GM20000 (cell line): Measurements from ENCODE around the gene ATL1.

ENCODE experiments used
- DNase-seq: peaks from one replicate; pipeline ENCODE4 v3.0.0; 2012; ENCODE audit warnings: low spot score
- CTCF ChIP-seq: IDR thresholded peaks from 2 replicates; pipeline ENCODE4 v1.5.1; 2012; ENCODE audit warnings: mild to moderate bottlenecking, control low read depth; ENCODE audit errors: extremely low read depth, missing control alignments

Gene ATL1

GRCh38 chr14:50523271-50524041 is 36.5 kb upstream of the ATL1 start:
- TF ChIP-seq CTCF: no peak
- no peak for DNase-seq

GRCh38 chr14:50524060-50524459 is 35.9 kb upstream of the ATL1 start:
- no peak for DNase-seq
- TF ChIP-seq CTCF: no peak

GRCh38 chr14:50524731-50525515 is 35.0 kb upstream of the ATL1 start:
- DNase-seq: no peak
- no peak for TF ChIP-seq CTCF

DNA sequence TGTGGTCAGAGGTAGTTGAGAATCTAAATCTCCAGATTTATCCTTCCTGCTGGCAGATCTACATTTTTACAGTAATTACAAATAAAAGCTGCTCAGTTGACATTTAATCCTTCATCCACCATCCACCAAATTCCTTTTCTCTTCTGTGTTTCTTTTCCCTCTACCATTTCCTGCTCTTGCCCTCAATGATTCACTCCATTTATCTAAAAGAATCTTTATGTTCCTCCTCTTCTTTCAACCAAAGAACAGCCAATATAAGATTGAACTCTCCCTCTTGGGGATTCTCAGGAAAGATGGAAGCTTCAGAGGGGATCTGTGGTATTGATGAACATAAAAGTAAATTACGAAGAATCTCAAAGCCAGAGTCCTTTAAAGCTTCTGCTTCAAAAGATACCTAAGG is 31.9 kb upstream of the ATL1 start:
- no peak for DNase-seq
- TF ChIP-seq CTCF: no peak

DNA sequence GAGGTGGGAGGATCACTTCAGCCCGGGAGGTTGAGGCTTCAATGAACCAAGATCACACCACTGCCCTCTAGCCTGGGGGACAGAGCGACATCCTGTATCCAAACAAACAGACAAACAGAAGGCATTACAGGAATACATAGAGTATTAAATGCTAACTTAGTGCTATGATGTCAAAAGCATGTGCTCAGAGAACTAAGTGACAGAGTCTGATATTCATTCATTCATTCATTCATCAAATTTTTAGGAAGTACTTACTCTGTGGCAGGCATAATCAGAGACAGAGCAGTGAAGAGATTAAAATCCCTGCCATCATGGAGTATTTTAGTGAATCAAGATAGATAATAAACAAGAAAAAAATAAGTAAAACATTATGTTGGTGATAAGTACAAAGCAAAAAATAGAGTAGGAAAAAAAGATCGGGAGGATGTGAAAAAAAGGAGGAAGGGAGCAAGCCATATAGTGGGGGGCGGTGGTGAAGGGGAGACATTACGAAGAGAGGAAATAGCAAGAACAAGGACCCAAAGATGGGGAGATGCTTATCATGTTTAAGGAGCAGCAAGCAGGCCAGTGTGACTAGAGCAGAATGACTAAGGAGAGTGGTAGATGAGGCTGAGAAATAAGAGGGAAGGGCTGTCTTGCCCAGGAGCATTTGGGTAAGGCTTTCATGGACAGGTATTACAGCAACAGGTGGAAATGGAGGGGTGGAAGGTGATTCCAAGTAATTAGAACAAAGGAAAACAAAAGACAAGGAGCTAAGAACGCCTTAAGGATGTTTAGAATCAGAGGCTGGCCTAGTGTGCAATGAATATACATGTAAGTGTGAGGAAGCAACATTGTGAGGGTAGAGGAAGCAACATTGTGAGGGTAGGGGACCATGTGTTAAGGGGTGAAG is 30.4 kb upstream of the ATL1 start:
- DNase-seq: no peak

GRCh38 chr14:50530358-50530757 is 29.6 kb upstream of the ATL1 start:
- TF ChIP-seq CTCF: no peak
- no peak for DNase-seq

More for the DNA sequence above, 30.4 kb upstream of the ATL1 start:
- TF ChIP-seq CTCF: no peak

- TF ChIP-seq CTCF: no peak
- DNase-seq: no peak
Observed at GRCh38 chr14:50530794-50531365, 29.1 kb upstream of the ATL1 start.
